VCaP (cell line): Measurements from ENCODE around the gene LAMA5.

Source experiments
- H3K27ac ChIP-seq: fragments of 450-650 bp; 2 replicates; pipeline ENCODE4 v1.5.1; 2017
- CTCF ChIP-seq: fragments of 450-650 bp; conservative IDR thresholded peaks from 2 replicates; pipeline ENCODE4 v1.5.1; 2017; ENCODE audit warnings: mild to moderate bottlenecking, moderate library complexity

LAMA5 gene

GRCh38 chr20:62313460-62314338 lies 53.4 kb downstream of the LAMA5 start:
- TF ChIP-seq CTCF = no peak
- no peak overlapping the region for H3K27ac ChIP-seq

- no peak overlapping the region for H3K27ac ChIP-seq
- TF ChIP-seq CTCF = no peak
These were observed 54.1 kb downstream of the LAMA5 start for GRCh38 chr20:62313021-62313420.

- TF ChIP-seq CTCF = no peak
- H3K27ac ChIP-seq = no peak overlapping the region
These were observed 54.5 kb downstream of the LAMA5 start for GRCh38 chr20:62312662-62312977.

- no peak overlapping the region for H3K27ac ChIP-seq
- TF ChIP-seq CTCF = no peak
These were observed 55.1 kb downstream of the LAMA5 start for GRCh38 chr20:62311832-62312661.

- H3K27ac ChIP-seq = no peak overlapping the region
- no peak for TF ChIP-seq CTCF
These were observed 56.0 kb downstream of the LAMA5 start for GRCh38 chr20:62311150-62311549.

GRCh38 chr20:62310757-62311121 lies 56.4 kb downstream of the LAMA5 start:
- no peak overlapping the region for H3K27ac ChIP-seq
- no peak for TF ChIP-seq CTCF

GRCh38 chr20:62309947-62310756 lies 57.0 kb downstream of the LAMA5 start:
- H3K27ac ChIP-seq = no peak overlapping the region
- TF ChIP-seq CTCF = no peak
